GM21528 (cell line): ENCODE measurements around the gene EPHB1.

ENCODE experiments used
- ATAC-seq: cut with Tn5 transposase; IDR thresholded peaks from one replicate; pipeline ENCODE4 v1.9.1; 2021; ENCODE audit warnings: mild to moderate bottlenecking, moderate library complexity; ENCODE audit not compliant: unreplicated experiment, low FRiP score

The EPHB1 gene

DNA sequence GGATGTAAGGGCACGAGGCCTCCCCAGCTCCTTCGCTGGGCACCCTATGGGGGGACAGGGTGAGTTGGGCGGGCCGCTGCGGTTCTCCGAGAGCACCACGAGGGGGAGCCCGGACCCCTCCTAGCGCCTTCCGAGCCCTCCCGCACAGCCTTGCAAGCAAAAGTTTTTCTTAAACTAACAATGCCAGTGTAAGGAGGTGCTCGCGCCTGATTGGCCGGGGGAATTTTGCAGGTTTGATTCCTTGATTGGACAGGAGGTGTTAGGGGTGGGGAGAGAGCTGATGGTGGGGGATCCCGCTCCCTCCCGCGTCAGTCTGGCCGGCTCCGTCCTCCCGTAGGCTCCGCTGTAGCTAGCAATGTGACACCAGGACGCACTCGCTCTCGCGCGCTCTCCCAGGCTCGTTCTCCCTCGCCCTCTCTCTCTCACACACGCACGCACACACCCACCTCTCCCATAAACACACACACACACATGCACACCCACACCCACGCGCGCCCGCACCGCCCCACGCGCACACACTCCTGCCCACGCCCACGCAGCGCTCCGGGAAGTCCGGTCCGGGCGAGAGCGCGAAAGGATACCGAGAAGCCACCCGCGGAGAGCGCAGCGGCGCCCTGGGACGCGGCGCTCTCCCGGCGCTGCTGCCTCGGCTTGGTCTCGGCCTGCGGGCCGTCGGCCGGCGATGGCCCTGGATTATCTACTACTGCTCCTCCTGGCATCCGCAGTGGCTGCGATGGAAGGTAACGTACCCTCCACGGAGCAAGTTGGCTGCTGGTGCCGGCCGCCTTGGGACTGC, at the start of gene EPHB1:
TSS of gene EPHB1 (plus strand) at position 311 of the 796 bp plus-strand sequence.
- peak; percentile 74 for ATAC-seq

DNA sequence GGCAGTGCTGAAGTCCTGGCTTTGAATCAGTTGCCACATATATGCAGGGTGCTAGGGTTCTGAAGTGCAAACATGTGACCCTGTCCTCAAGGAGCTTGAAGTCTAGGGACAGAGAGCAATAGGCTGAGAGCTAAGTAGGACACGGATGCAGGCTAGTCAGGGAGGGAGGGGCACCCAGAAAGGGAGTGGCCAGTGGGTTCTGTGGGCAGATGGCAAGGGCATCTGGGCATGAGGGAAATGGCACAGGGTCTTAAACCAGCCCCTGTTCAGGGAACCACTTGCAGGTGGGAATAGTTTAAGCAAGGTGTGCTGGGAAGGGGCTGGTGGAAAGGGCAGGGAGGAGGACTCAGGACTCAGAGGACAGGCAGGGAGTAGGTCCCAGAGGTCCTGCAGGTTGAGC, 46.4 kb upstream of the EPHB1 start:
- no peak for ATAC-seq

GRCh38 chr3:134749174-134749573, 45.9 kb upstream of the EPHB1 start:
- no peak for ATAC-seq

- no peak for ATAC-seq
Measured at GRCh38 chr3:134749802-134750553, 45.1 kb upstream of the EPHB1 start.

- no peak for ATAC-seq
Measured at GRCh38 chr3:134751831-134752230, 43.2 kb upstream of the EPHB1 start.

- no peak for ATAC-seq
Measured at GRCh38 chr3:134752761-134753461, 42.1 kb upstream of the EPHB1 start.

DNA sequence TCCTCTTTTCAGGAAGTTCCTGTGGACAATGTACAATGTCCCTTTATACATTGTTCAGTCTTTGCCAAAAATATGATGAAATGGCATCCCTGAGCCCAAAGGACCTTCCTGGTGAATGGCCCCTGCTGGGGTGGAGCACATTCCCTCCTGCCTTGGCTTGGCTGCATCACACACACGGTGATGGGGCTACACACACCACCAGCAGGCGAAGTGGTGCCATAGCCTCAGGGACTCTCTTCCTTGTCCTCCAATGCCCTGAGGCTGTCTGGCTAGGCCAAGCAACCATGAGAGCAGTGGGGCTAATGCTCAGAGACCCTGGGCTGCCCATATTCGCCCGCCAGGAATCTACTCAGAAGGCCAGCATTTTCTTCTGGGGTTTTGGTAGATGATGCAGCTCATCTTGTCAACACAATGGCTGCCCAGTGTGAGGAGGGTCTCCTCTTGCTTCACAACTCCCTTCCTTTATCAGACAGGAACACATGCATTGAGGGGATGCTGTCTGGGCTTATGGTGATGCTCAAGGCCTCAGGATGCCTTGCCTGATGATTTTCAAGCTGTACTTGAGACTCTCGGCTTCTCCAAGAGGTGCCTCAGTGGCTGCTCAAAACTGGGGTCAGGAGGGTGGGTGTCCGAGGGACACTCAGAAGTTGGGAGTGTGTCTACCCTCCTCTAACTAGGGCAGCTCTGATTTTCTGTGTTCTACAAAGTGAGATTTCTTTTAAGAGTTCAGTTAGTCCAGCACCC, 40.9 kb upstream of the EPHB1 start:
- ATAC-seq, result no peak

GRCh38 chr3:134754768-134755559, 40.1 kb upstream of the EPHB1 start:
- ATAC-seq, result no peak

GRCh38 chr3:134755821-134756220, 39.2 kb upstream of the EPHB1 start:
- ATAC-seq, result no peak

GRCh38 chr3:134757549-134758069, 37.5 kb upstream of the EPHB1 start:
- no peak for ATAC-seq

DNA sequence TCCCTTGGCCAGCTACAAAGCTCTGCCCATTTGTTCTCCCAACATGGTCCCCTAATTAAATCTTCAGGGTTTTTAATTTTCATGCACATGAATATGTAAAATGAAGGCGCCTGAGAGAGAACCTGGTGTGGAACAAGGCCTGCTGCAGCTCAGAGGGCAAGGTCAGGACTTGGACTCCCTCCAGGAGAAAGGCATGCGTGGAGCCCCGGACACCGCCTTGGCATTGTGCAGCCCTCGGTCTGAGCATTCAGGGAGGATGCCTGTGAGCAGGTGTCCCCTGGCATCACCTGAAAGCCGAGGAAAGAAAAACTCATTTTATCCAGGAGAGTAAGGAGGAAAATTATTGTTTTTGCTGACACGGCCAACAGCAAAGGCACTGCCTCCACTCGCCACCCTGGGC, 33.8 kb upstream of the EPHB1 start:
- ATAC-seq, result no peak

DNA sequence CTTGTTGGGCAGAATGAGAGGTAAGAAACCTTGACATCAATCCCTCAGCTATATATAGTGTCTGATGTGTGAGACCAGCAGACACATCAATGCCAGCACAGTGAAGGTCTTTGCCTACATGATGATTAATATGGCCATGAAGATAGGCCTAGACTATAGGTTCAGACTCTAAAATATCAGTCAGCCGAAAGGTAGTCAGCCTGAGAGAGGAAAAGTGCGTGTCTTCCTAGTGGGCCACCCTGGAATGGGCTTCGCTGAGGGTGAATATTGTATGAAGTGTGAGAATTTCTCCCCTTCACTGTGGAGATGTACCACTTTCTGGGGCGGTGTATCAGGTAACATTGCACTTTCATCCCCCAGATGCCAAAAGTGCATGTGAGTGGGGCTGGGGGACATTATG, 33.0 kb upstream of the EPHB1 start:
- ATAC-seq, result no peak

DNA sequence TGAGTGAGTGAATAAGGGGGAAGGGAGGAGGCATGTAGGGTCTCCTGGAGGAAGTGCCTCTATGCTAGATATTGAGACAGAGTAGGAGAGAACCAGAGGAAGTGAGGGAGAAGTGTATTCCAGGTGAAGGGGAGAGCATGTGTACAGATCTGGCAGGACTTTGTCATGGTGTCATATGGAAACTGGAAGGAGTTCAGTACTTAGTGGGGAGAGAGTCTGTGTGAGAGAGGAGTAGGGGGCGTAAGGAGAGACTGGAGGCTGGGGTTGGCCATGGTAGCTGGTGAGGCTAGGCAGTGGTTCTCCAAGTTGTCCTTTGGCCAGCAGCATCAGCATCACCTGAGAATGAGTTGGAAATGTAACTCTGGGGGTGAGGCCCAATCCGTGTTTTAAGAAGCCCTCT, 29.6 kb upstream of the EPHB1 start:
- no peak for ATAC-seq

DNA sequence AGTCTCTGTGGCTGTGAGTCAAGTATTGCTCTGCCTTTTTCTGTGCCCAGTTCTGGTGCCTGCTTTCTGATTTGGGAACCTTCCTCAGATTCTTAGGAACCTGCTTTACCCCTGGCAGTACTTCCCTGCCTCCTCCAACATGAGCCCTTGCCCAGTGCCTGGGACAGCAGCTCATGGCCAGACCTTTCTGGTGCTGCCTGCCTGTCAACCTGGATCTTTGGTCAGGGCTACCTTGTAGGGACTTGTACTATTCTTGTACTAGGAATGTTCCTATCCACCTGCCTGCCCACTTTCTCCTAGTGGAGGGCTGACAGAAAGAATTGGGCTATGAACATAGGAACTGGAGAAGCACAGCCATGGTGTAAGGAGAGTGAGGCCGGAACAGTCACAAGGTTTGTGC, 28.8 kb upstream of the EPHB1 start:
- no peak for ATAC-seq

DNA sequence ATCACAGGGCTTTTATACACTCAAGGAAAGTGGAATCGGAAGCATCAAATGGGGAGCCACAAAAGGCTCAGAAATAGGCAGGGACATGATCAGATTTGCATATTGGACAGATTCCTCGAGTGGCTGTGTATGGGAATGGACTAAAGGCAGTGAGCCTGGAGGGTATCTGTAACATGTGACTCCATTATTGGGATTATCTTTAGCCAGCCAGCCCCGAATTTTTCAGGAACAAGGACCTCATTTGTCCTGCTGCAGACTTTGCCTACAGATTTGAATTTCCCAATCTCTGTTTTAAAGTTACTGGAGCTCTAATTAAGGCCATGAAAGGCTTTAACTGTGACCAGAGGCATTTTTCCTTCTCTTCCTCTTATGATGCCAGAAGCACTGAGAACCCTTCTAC, 26.9 kb upstream of the EPHB1 start:
- ATAC-seq, result no peak

DNA sequence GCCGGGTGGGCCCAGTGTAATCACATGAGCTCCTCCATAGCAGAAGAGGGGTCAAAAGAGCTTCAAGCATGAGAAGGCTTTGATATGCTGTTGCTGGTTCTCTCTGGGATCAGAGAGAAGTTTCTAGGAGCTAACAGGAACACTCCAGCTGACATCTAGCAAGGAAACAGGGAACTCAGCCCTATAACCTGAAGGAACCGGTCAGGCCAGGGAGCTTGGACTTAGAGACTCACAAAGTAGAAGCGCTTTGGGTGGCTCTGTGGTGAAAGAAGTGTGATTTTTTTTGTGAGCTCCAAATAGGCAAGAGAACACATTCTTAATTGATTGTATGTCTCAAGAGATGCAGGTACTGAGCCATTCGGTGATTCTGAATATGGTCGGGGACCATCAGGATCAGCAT, 26.2 kb upstream of the EPHB1 start:
- ATAC-seq, result no peak

- ATAC-seq, result no peak
Measured at GRCh38 chr3:134769287-134769868, 25.7 kb upstream of the EPHB1 start.

GRCh38 chr3:134772011-134772410, 23.0 kb upstream of the EPHB1 start:
- ATAC-seq, result no peak

- ATAC-seq, result no peak
Measured at GRCh38 chr3:134772591-134772990, 22.5 kb upstream of the EPHB1 start.
